ENCODE measurements around the gene KCTD18.
A peak's percentile ranks its signal among the peaks of the same experiment; 100 is the strongest.

KCTD18 gene

DNA sequence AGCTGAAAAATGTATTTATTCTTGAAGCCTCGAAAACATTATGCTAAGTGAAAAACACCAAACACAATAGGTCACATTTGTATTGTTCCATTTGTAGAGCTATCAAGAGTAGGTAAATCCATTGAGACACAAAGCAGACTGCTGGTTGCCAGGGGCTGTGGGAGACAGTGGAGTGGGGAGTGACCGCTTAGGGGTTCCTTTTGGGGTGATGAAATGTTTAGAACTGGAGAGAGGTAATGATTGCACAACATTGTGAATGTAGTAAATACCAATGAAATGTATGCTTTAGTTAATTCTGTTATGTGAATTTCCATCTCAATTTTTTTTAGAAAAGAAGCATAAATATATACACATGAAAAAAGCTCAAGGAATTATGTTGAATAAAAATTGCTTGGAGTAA lies 15.8 kb downstream of the KCTD18 start:
- no peak for DNase-seq (ENCODE audit: low read depth)
- TF ChIP-seq, protein P1, sequence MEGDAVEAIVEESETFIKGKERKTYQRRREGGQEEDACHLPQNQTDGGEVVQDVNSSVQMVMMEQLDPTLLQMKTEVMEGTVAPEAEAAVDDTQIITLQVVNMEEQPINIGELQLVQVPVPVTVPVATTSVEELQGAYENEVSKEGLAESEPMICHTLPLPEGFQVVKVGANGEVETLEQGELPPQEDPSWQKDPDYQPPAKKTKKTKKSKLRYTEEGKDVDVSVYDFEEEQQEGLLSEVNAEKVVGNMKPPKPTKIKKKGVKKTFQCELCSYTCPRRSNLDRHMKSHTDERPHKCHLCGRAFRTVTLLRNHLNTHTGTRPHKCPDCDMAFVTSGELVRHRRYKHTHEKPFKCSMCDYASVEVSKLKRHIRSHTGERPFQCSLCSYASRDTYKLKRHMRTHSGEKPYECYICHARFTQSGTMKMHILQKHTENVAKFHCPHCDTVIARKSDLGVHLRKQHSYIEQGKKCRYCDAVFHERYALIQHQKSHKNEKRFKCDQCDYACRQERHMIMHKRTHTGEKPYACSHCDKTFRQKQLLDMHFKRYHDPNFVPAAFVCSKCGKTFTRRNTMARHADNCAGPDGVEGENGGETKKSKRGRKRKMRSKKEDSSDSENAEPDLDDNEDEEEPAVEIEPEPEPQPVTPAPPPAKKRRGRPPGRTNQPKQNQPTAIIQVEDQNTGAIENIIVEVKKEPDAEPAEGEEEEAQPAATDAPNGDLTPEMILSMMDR (conservative IDR thresholded peaks at IDR 0.05; ENCODE audit: control insufficient read depth, insufficient read depth, low read depth, low read length), result no peak
- no peak overlapping the region for H3K4me3 ChIP-seq (ENCODE audit: control insufficient read depth, low read depth, low read length)

DNA sequence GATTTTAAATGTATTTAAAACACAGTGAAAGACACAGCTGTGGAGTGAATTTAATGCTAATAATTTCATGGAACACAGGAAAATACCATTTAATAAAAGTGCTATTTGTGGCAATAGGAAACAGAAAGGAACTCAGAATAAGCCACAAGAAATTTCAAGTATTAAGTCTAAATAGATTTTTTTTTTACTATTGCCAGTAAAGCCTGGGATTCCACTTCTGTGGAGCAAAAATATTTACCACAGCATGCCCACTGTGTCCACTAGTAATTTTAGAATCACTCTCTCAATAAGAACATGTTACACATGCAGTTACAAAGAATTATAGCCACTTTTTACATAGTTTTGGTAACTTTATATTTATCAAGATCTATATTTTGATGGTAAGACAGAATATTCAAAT lies 17.2 kb downstream of the KCTD18 start:
- DNase-seq (ENCODE audit: low read depth), result no peak
- TF ChIP-seq, protein P1 (conservative IDR thresholded peaks at IDR 0.05; ENCODE audit: control insufficient read depth, insufficient read depth, low read depth, low read length), result no peak

DNA sequence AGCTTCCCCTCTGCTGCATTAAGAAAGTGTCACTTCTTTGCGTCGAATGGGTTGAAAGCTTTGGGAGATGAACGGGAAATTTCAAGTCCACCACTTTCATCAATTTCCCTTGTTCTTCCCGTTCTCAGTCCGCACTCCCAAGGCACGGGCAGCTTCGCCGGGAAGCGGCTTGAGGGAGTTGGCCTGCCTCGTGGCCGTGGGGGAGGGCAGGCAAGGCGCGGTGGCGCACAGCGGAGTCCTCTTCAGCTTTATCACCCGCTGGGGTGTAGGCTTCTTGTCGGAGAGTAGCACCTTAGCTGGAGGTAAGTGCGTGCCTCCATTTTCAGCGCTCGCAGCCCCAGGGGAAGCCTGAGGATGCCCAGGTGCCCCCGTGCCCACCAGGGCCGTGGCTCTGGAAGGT lies 19.9 kb downstream of the KCTD18 start:
- TF ChIP-seq, protein P1 (conservative IDR thresholded peaks at IDR 0.05; ENCODE audit: control insufficient read depth, insufficient read depth, low read depth, low read length), result no peak
- no peak for DNase-seq (ENCODE audit: low read depth)
- no peak overlapping the region for H3K4me3 ChIP-seq (ENCODE audit: control insufficient read depth, low read depth, low read length)

More for the DNA sequence above, 17.2 kb downstream of the KCTD18 start:
- H3K4me3 ChIP-seq (ENCODE audit: control insufficient read depth, low read depth, low read length), result no peak overlapping the region

DNA sequence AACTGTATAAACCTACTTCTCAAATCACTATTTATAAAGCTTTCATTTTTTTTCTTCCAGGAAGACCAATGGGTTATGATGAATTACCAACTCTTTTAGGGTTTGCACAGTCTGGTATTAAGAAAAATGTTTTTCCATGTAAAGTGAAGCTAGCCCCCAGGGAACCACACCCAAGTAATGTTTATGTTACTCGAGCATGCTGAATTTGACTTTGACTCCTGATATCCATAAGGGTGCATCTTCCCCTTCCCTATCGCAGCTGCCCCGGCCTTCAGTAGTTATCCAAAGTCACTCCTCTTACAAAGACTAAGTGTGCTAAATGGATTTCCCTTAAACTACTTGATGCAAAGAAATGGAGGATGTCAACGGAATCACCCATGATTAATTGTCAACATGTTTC lies 21.7 kb downstream of the KCTD18 start:
- TF ChIP-seq, protein P1 (conservative IDR thresholded peaks at IDR 0.05; ENCODE audit: control insufficient read depth, insufficient read depth, low read depth, low read length), result no peak
- no peak overlapping the region for H3K4me3 ChIP-seq (ENCODE audit: control insufficient read depth, low read depth, low read length)
- no peak for DNase-seq (ENCODE audit: low read depth)

DNA sequence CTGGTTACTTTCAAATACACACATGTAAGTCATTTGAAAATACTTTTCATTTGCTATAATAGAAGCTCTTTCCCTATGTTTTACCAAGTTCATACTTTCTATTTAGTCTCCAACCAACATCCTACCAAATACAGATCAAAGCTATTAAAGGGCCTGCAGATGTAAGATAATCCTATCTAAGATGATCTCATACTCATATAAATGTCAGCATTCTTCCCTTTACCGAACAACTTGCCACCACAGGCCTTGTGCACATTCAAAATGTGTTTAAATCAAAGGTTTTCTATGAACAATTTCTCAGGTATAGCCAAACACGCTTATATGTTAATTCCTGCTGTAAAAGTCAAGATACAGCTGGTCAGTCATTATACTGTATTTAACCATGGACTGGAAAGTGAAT lies 23.3 kb downstream of the KCTD18 start:
- TF ChIP-seq, protein P1 (conservative IDR thresholded peaks at IDR 0.05; ENCODE audit: control insufficient read depth, insufficient read depth, low read depth, low read length), result no peak
- no peak overlapping the region for H3K4me3 ChIP-seq (ENCODE audit: control insufficient read depth, low read depth, low read length)
- DNase-seq (ENCODE audit: low read depth), result no peak

DNA sequence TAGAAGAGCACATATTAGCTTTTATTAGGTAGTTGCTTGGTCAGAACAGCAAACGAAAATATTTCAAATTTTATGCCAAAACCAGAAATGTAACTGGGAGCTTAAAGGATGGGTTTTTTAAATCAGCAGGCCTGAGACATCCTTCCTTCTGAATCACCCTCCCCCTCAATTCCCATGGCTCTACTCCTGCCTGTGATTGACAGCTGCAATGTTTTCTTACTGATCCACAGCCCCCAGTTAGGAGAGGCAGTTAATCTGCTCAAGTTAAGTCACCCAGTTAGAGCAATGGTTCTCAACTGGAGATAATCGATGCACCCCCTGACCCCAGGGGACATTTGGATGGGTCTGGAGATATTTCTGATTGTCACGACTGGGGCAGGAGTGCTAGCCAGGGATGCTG lies 24.9 kb downstream of the KCTD18 start:
- TF ChIP-seq, protein P1 (conservative IDR thresholded peaks at IDR 0.05; ENCODE audit: control insufficient read depth, insufficient read depth, low read depth, low read length), result no peak
- DNase-seq (ENCODE audit: low read depth), result peak; percentile 42
- H3K4me3 ChIP-seq (ENCODE audit: control insufficient read depth, low read depth, low read length), result no peak overlapping the region

DNA sequence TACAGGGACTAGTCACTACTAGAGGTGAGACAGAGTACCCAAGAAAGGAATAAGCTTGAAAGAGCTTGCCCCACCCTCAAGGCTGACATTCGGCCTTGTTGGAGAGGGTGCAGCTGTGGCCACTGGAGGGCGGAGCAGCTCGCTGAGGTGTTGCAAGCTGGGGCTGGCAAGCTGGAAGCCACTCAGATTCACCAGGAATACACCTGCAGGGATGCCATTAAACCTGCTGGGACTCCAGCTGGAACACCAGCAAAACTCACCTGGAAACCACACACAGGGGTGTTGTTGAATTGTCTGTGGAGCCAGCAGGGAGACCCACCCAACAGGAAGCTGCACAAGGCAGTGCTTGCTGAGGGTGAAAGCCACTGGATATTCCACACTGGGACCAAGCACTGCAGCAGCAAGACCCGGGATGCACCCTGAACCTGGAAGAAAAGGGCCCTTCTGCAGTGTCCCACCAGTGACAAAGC lies 26.1 kb downstream of the KCTD18 start:
- no peak overlapping the region for H3K4me3 ChIP-seq (ENCODE audit: control insufficient read depth, low read depth, low read length)
- TF ChIP-seq, protein P1 (conservative IDR thresholded peaks at IDR 0.05; ENCODE audit: control insufficient read depth, insufficient read depth, low read depth, low read length), result peak; percentile 44
- DNase-seq (ENCODE audit: low read depth), result peak; percentile 37

Measured in fibroblast of mammary gland (primary cell).